ENCODE measurements around the gene BBS1. TPM values are rescaled to one million over a fixed set of nuclear protein-coding genes. Genes with fewer than 3 reads are reported as not detected.
"Not testable (repeated sequence)": the region's sequence is repeated elsewhere in the genome, so short reads cannot be mapped to it uniquely, and the experiment has no call there.

Gene BBS1
- total and polyA plus RNA-seq, 4 donors, result 39.8 to 77.1 (median 55.6) TPM

- no peaks in the 10 kb centered on the region for H3K36me3 ChIP-seq (ENCODE audit: control insufficient read depth, insufficient read depth, low read length)
- no peaks in the 10 kb centered on the region for H3K9me3 ChIP-seq (ENCODE audit: control insufficient read depth, insufficient read depth, low read length)
- H3K4me3 ChIP-seq (ENCODE audit: low read depth, low read length), result no peak overlapping the region
- H3K27ac ChIP-seq (ENCODE audit: low read depth, low read length), result no peak overlapping the region
- no peaks in the 10 kb centered on the region for H3K27me3 ChIP-seq (ENCODE audit: control insufficient read depth, insufficient read depth, low read length)
- DNase-seq (ENCODE audit: low read depth in 4 of 6, low spot score in 6 of 6), result no peak
- peaks cover 7% of the 10 kb centered on the region for H3K4me1 ChIP-seq (ENCODE audit: control insufficient read depth, insufficient read depth, low read length)
- WGBS (ENCODE audit: insufficient coverage), result 91% methylated on average over 5 of the region's 5 CpGs
Observed at GRCh38 chr11:66580803-66581202, 70.4 kb downstream of the BBS1 start.

GRCh38 chr11:66581261-66581660 is 70.8 kb downstream of the BBS1 start:
- Histone ChIP-seq H3K27ac (ENCODE audit: low read depth, low read length) (no peak overlapping the region), H3K4me1 (ENCODE audit: control insufficient read depth, insufficient read depth, low read length) (peaks cover 7% of the 10 kb centered on the region), H3K36me3 (ENCODE audit: control insufficient read depth, insufficient read depth, low read length) (no peaks in the 10 kb centered on the region), H3K4me3 (ENCODE audit: low read depth, low read length) (no peak overlapping the region), H3K9me3 (ENCODE audit: control insufficient read depth, insufficient read depth, low read length) (no peaks in the 10 kb centered on the region), H3K27me3 (ENCODE audit: control insufficient read depth, insufficient read depth, low read length) (no peaks in the 10 kb centered on the region)
- no peak for DNase-seq (ENCODE audit: low read depth in 4 of 6, low spot score in 6 of 6)
- 75% methylated on average over 2 of the region's 3 CpGs for WGBS (ENCODE audit: insufficient coverage)

- 63% methylated on average over 2 of the region's 3 CpGs for WGBS (ENCODE audit: insufficient coverage)
- not testable (repeated sequence) for DNase-seq (ENCODE audit: low read depth in 4 of 6, low spot score in 6 of 6); H3K4me1 ChIP-seq (ENCODE audit: control insufficient read depth, insufficient read depth, low read length); H3K36me3 ChIP-seq (ENCODE audit: control insufficient read depth, insufficient read depth, low read length); H3K4me3 ChIP-seq (ENCODE audit: low read depth, low read length); H3K27ac ChIP-seq (ENCODE audit: low read depth, low read length); H3K27me3 ChIP-seq (ENCODE audit: control insufficient read depth, insufficient read depth, low read length); H3K9me3 ChIP-seq (ENCODE audit: control insufficient read depth, insufficient read depth, low read length)
Observed at GRCh38 chr11:66582565-66583147, 72.2 kb downstream of the BBS1 start.

Other genes starting within 250 kb of the BBS1 start
- 100 to 1,000 TPM in 1 of 2 donors, 10 to 100 TPM in 1; 43.3 to 112 TPM for gene RAB1B, start 242.0 kb upstream of the BBS1 start, total RNA-seq
- gene RAB1B, start 242.0 kb upstream of the BBS1 start, polyA plus RNA-seq (ENCODE audit: insufficient read length in 2 of 2), result 100 to 1,000 TPM; 151 to 154 TPM
- gene CNIH2, start 232.5 kb upstream of the BBS1 start, total RNA-seq, result 10 to 100 TPM; 23.9 to 28.1 TPM
- gene CNIH2, start 232.5 kb upstream of the BBS1 start, polyA plus RNA-seq (ENCODE audit: insufficient read length in 2 of 2), result 100 to 1,000 TPM; 248 to 256 TPM
- gene YIF1A, start 221.5 kb upstream of the BBS1 start, total RNA-seq, result 10 to 100 TPM; 43.7 to 82.1 TPM
- 10 to 100 TPM; 77.1 to 87.7 TPM for gene YIF1A, start 221.5 kb upstream of the BBS1 start, polyA plus RNA-seq (ENCODE audit: insufficient read length in 2 of 2)
- gene TMEM151A, start 218.7 kb upstream of the BBS1 start, total RNA-seq, result 10 to 100 TPM in 1 of 2 donors, 1 to 10 TPM in 1; 8.0 to 18.2 TPM
- 10 to 100 TPM; 50.9 to 52.0 TPM for gene TMEM151A, start 218.7 kb upstream of the BBS1 start, polyA plus RNA-seq (ENCODE audit: insufficient read length in 2 of 2)
- gene CD248, start 193.6 kb upstream of the BBS1 start, total RNA-seq, result 10 to 100 TPM; 10.9 to 26.6 TPM
- gene CD248, start 193.6 kb upstream of the BBS1 start, polyA plus RNA-seq (ENCODE audit: insufficient read length in 2 of 2), result 10 to 100 TPM; 29.3 to 44.0 TPM
- gene RIN1, start 174.2 kb upstream of the BBS1 start, total RNA-seq, result 1 to 10 TPM in 1 of 2 donors, under 1 TPM in 1; 0.79 to 2.7 TPM
- gene RIN1, start 174.2 kb upstream of the BBS1 start, polyA plus RNA-seq (ENCODE audit: insufficient read length in 2 of 2), result 1 to 10 TPM; 1.9 to 3.2 TPM
- gene BRMS1, start 165.5 kb upstream of the BBS1 start, total RNA-seq, result 10 to 100 TPM; 11.3 to 29.4 TPM
- gene BRMS1, start 165.5 kb upstream of the BBS1 start, polyA plus RNA-seq (ENCODE audit: insufficient read length in 2 of 2), result 10 to 100 TPM; 24.8 to 25.9 TPM
- gene B4GAT1, start 163.0 kb upstream of the BBS1 start, total RNA-seq, result 100 to 1,000 TPM; 109 to 115 TPM
- gene B4GAT1, start 163.0 kb upstream of the BBS1 start, polyA plus RNA-seq (ENCODE audit: insufficient read length in 2 of 2), result 100 to 1,000 TPM; 170 to 171 TPM
- gene SLC29A2, start 138.9 kb upstream of the BBS1 start, total RNA-seq, result 1 to 10 TPM; 1.5 to 1.6 TPM
- gene SLC29A2, start 138.9 kb upstream of the BBS1 start, polyA plus RNA-seq (ENCODE audit: insufficient read length in 2 of 2), result 10 to 100 TPM in 1 of 2 donors, 1 to 10 TPM in 1; 9.1 to 11.0 TPM
- 1 to 10 TPM in 1 of 2 donors, under 1 TPM in 1; 0.11 to 1.8 TPM for gene NPAS4, start 89.6 kb upstream of the BBS1 start, total RNA-seq
- under 1 TPM; 0.33 to 0.44 TPM for gene NPAS4, start 89.6 kb upstream of the BBS1 start, polyA plus RNA-seq (ENCODE audit: insufficient read length in 2 of 2)
- 10 to 100 TPM; 15.5 to 53.4 TPM for gene MRPL11, start 71.8 kb upstream of the BBS1 start, total RNA-seq
- gene MRPL11, start 71.8 kb upstream of the BBS1 start, polyA plus RNA-seq (ENCODE audit: insufficient read length in 2 of 2), result 10 to 100 TPM; 39.2 to 41.0 TPM
- gene PELI3, start 43.7 kb upstream of the BBS1 start, total RNA-seq, result 10 to 100 TPM; 12.6 to 14.6 TPM
- gene PELI3, start 43.7 kb upstream of the BBS1 start, polyA plus RNA-seq (ENCODE audit: insufficient read length in 2 of 2), result 10 to 100 TPM; 20.4 to 24.3 TPM
- 10 to 100 TPM; 23.3 to 25.1 TPM for gene DPP3, start 30.2 kb upstream of the BBS1 start, total RNA-seq
- 10 to 100 TPM; 32.5 to 37.1 TPM for gene DPP3, start 30.2 kb upstream of the BBS1 start, polyA plus RNA-seq (ENCODE audit: insufficient read length in 2 of 2)
- 1 to 10 TPM; 6.3 to 7.5 TPM for gene ZDHHC24, start 35.4 kb downstream of the BBS1 start, total RNA-seq
- 10 to 100 TPM in 1 of 2 donors, 1 to 10 TPM in 1; 8.6 to 13.2 TPM for gene ZDHHC24, start 35.4 kb downstream of the BBS1 start, polyA plus RNA-seq (ENCODE audit: insufficient read length in 2 of 2)
- under 1 TPM; 0.10 to 0.33 TPM for gene ACTN3, start 36.3 kb downstream of the BBS1 start, total RNA-seq
- under 1 TPM; 0.38 to 0.39 TPM for gene ACTN3, start 36.3 kb downstream of the BBS1 start, polyA plus RNA-seq (ENCODE audit: insufficient read length in 2 of 2)
- gene CTSF, start 58.0 kb downstream of the BBS1 start, total RNA-seq, result 100 to 1,000 TPM in 1 of 2 donors, 10 to 100 TPM in 1; 50.2 to 102 TPM
- gene CTSF, start 58.0 kb downstream of the BBS1 start, polyA plus RNA-seq (ENCODE audit: insufficient read length in 2 of 2), result 10 to 100 TPM; 79.4 to 80.3 TPM
- gene CCDC87, start 82.4 kb downstream of the BBS1 start, total RNA-seq, result under 1 TPM; 0.59 to 0.77 TPM
- under 1 TPM; 0.21 to 0.32 TPM for gene CCDC87, start 82.4 kb downstream of the BBS1 start, polyA plus RNA-seq (ENCODE audit: insufficient read length in 2 of 2)
- gene CCS, start 82.5 kb downstream of the BBS1 start, total RNA-seq, result 10 to 100 TPM; 17.0 to 76.3 TPM
- gene CCS, start 82.5 kb downstream of the BBS1 start, polyA plus RNA-seq (ENCODE audit: insufficient read length in 2 of 2), result 10 to 100 TPM; 47.0 to 81.4 TPM
- 10 to 100 TPM; 34.8 to 51.1 TPM for gene RBM14, start 106.0 kb downstream of the BBS1 start, total RNA-seq
- 10 to 100 TPM; 67.5 to 93.8 TPM for gene RBM14, start 106.0 kb downstream of the BBS1 start, polyA plus RNA-seq (ENCODE audit: insufficient read length in 2 of 2)
- gene RBM4, start 128.1 kb downstream of the BBS1 start, total RNA-seq, result 100 to 1,000 TPM in 1 of 2 donors, 10 to 100 TPM in 1; 93.0 to 143 TPM
- 100 to 1,000 TPM; 195 to 204 TPM for gene RBM4, start 128.1 kb downstream of the BBS1 start, polyA plus RNA-seq (ENCODE audit: insufficient read length in 2 of 2)
- gene RBM4B, start 167.3 kb downstream of the BBS1 start, total RNA-seq, result 10 to 100 TPM; 45.1 to 53.2 TPM
- 10 to 100 TPM; 77.5 to 89.0 TPM for gene RBM4B, start 167.3 kb downstream of the BBS1 start, polyA plus RNA-seq (ENCODE audit: insufficient read length in 2 of 2)
- gene SPTBN2, start 218.6 kb downstream of the BBS1 start, total RNA-seq, result 10 to 100 TPM; 34.6 to 69.9 TPM
- 10 to 100 TPM; 78.4 to 88.2 TPM for gene SPTBN2, start 218.6 kb downstream of the BBS1 start, polyA plus RNA-seq (ENCODE audit: insufficient read length in 2 of 2)